K562 (cell line): ENCODE data around the gene GRM5. TPM values are rescaled to one million over a fixed set of nuclear protein-coding genes. Genes with fewer than 3 reads are reported as not detected.

ENCODE experiments used
- ATAC-seq: fragments of 200-7000 bp; cut with Tn5 transposase; 3 replicates; pipeline ENCODE4 v1.9.1; 2020; ENCODE audit warnings: moderate library complexity
- BruUV-seq: library from RNA; stranded (reverse); fragments of 400-500 nt; replicated peaks from 2 replicates; lab custom pipeline; 2021; lab: Mats Ljungman, UMichigan
- CTCF ChIA-PET: fragments of 300-600 bp; formaldehyde crosslinking; extraction: SDS; loops from one replicate; lab custom pipeline; 2021; ENCODE audit warnings: low intra/inter-chr PET ratio; lab: Yijun Ruan, JAX
- POLR2A ChIA-PET: fragments of 300-600, 350-650 bp; sonication (Branson Sonifier 250); formaldehyde crosslinking; extraction: SDS; loops from one replicate; lab custom pipeline; 2021; ENCODE audit warnings: antibody characterized with exemption, inconsistent platforms; lab: Yijun Ruan, JAX
- DNase-seq, 4 experiments: peaks; one replicate each; pipeline versions ENCODE4 v3.0.0 to v3.0.0-alpha.2; 2011 to 2018; ENCODE audit warnings: low spot score in 3 of 4, mixed read lengths in 3 of 4; ENCODE audit errors: extremely low read depth in 1 of 4
- FAIRE-seq: peaks from 2 replicates; lab custom pipeline; 2011; peaks lifted over from hg19 to GRCh38; lab: Jason Lieb, UNC
- H2AFZ ChIP-seq: 2 replicates; pipeline ENCODE4 v1.6.0; 2011; ENCODE audit warnings: low read depth, low read length, control low read depth, inconsistent platforms
- H3K27ac ChIP-seq: fragments of 200-600 bp; 3 replicates; pipeline ENCODE4 v1.8.0; 2011; ENCODE audit warnings: low read depth, mild to moderate bottlenecking, control low read depth, inconsistent platforms, low read length, moderate library complexity, mixed read lengths; ENCODE audit errors: extremely low read depth
- H3K27me3 ChIP-seq, 2 experiments: fragments of 300-600 bp in 1 of 2; 2 replicates in 1 of 2; 3 replicates in 1 of 2; pipeline versions ENCODE4 v1.6.0 to v1.8.0; 2011; ENCODE audit warnings: inconsistent platforms in 2 of 2, low read length in 2 of 2, mild to moderate bottlenecking in 1 of 2, mixed read lengths in 1 of 2, moderate library complexity in 1 of 2; ENCODE audit not compliant: control insufficient read depth in 2 of 2, insufficient read depth in 2 of 2
- H3K36me3 ChIP-seq: fragments of 300-600 bp; 3 replicates; pipeline ENCODE4 v1.8.0; 2011; ENCODE audit warnings: mild to moderate bottlenecking, low read length, inconsistent platforms; ENCODE audit not compliant: control insufficient read depth, insufficient read depth
- H3K4me1 ChIP-seq, 2 experiments: fragments of 200-600 bp in 1 of 2; replicated peaks in 1 of 2; 2 replicates in 1 of 2; 3 replicates in 1 of 2; pipeline versions ENCODE4 v1.5.1 to v1.8.0; 2011; ENCODE audit warnings: inconsistent platforms in 2 of 2, low read length in 2 of 2, mild to moderate bottlenecking in 1 of 2, mixed read lengths in 1 of 2, moderate library complexity in 1 of 2; ENCODE audit not compliant: control insufficient read depth in 2 of 2, insufficient read depth in 2 of 2
- H3K4me2 ChIP-seq: 2 replicates; pipeline ENCODE4 v1.6.1; 2011; ENCODE audit warnings: low read length, control low read depth, inconsistent platforms, mixed read lengths; ENCODE audit not compliant: insufficient read depth
- H3K4me3 ChIP-seq: fragments of 200-600 bp; sonication (generic), shearing (Covaris generic); 2 replicates; pipeline ENCODE4 v1.5.1; 2016; ENCODE audit warnings: control low read depth, inconsistent platforms
- H3K79me2 ChIP-seq: fragments of 200-600 bp; 3 replicates; pipeline ENCODE4 v1.8.0; 2011; ENCODE audit warnings: low read length, inconsistent platforms; ENCODE audit not compliant: control insufficient read depth, insufficient read depth
- H3K9ac ChIP-seq, 2 experiments: 2 replicates each; pipeline versions ENCODE4 v1.6.0 to v1.6.1; 2011; ENCODE audit warnings: low read depth in 2 of 2, low read length in 2 of 2, control low read depth in 1 of 2, inconsistent platforms in 1 of 2, mild to moderate bottlenecking in 1 of 2, mixed read lengths in 1 of 2; ENCODE audit not compliant: insufficient read depth in 1 of 2
- H3K9me1 ChIP-seq: one replicate; pipeline ENCODE4 v1.6.0; 2011; ENCODE audit warnings: inconsistent platforms, mild to moderate bottlenecking, low read length, moderate library complexity; ENCODE audit not compliant: control insufficient read depth, insufficient read depth
- H3K9me3 ChIP-seq: replicated peaks from 2 replicates; pipeline ENCODE4 v1.5.1; 2011; ENCODE audit warnings: low read depth, low read length, inconsistent platforms; ENCODE audit not compliant: control insufficient read depth, insufficient read depth
- H4K20me1 ChIP-seq: replicated peaks from 2 replicates; pipeline ENCODE4 v1.6.1; 2011; ENCODE audit warnings: low read length, inconsistent platforms, mixed read lengths; ENCODE audit not compliant: control insufficient read depth, insufficient read depth
- SREBF2 ChIP-seq: sonication (generic); formaldehyde crosslinking; IDR thresholded peaks from 2 replicates; pipeline ENCODE4 v1.4.0; 2020; ENCODE audit warnings: mild to moderate bottlenecking, missing genetic modification reagents
- TRIM24 ChIP-seq, 2 experiments: fragments of 450-650 bp; IDR thresholded peaks; 2 replicates each; pipeline ENCODE4 v1.6.1; 2016
- ZNF561 ChIP-seq: fragments of 450-650 bp; formaldehyde crosslinking; conservative IDR thresholded peaks from 2 replicates; pipeline ENCODE4 v1.4.0; 2020; ENCODE audit warnings: mild to moderate bottlenecking, moderate library complexity
- ZNF717 ChIP-seq: fragments of 250-450 bp; sonication (Bioruptor Pico); IDR thresholded peaks from 2 replicates; pipeline ENCODE4 v1.5.0; 2021
- WGBS: fragments of 100-300 bp; shearing (Covaris generic); methylation state at CpG from one replicate; pipeline ENCODE4 v1.1.6; 2016; ENCODE audit warnings: low coverage, mixed read lengths; ENCODE audit not compliant: insufficient coverage; ENCODE audit errors: missing lambda C conversion rate; 5-methylcytosine and 5-hydroxymethylcytosine counted together
- in situ Hi-C: fragments of 300-500 bp; cut with MboI; formaldehyde crosslinking; loops from 4 replicates; pipeline ENCODE4 v1.15.0; 2018; ENCODE audit warnings: inconsistent platforms, mixed read lengths
- intact Hi-C: fragments of 100-400 bp; cut with micrococcal nuclease; formaldehyde crosslinking; loops from 2 replicates; pipeline ENCODE4 v1.14.2; 2022
- polyA plus RNA-seq, 8 experiments: library from polyadenylated mRNA; depleted of rRNA in 4 of 8; stranded (reverse) in 5 of 8; unstranded in 3 of 8; fragments of >200 nt; fragmentation: Nextera tagmentation in 2 of 8; fragmentation: Illumina TruSeq in 1 of 8; extraction: Ambion mirVana in 2 of 8; extraction: Trizol in 1 of 8; gene quantifications; 2 replicates each; pipeline versions ENCODE4 v1.2.1 to v1.2.3, GENCODE V29; 2011 to 2014; ENCODE audit warnings: inconsistent platforms in 1 of 8, missing spikeins in 1 of 8
- total RNA-seq, 7 experiments: library from RNA; depleted of rRNA in 6 of 7; stranded (reverse); fragments of >200 nt in 6 of 7; fragmentation: Illumina TruSeq in 2 of 7; extraction: Trizol in 2 of 7; gene quantifications; 2 replicates each; pipeline versions ENCODE4 v1.2.1 to v1.2.3, GENCODE V29; 2011 to 2021; ENCODE audit warnings: low replicate concordance in 1 of 7
- TF ChIP-seq, protein P1 (sequence below): sonication (generic); formaldehyde crosslinking; IDR thresholded peaks from 2 replicates; pipeline ENCODE4 v1.8.1; 2023; ENCODE audit warnings: mild to moderate bottlenecking, missing genetic modification reagents

Gene GRM5
- total and polyA plus RNA-seq, 9 of the 15 experiments (the other 6 are each of a cell fraction or from before 2014, with no cell fraction given) = not detected

DNA sequence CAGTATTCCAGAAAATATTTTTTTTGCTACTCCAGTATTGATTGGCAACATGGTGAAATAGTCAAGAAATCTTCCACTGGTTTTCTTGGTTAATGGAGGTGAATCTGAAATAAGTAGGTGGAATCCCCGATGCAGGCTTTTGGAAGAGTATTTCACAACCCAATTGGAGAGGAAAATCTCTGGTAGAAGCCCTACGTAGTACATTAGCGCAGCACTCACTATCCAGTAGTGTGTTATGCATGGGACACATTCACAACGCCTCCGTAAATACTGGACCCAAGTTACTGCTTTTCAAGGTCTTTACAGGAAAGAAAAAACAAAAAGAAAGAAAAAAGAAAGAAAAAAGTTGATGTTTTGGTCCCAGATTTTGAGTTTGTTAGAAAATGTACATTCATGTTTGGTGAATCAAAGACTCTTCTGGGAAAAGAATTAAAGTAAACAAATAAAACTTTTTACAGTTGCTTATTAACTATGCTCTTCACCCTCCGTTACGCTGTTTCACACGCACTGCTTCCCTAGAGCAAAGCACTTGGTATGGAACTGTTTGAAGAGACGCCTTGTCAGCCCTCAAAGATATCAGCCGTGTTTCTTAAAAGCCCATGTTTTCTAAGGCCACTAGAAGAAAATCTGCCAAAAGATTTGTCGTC is 557.9 kb downstream of the GRM5 start:
- intact Hi-C loops (no loop called here), in situ Hi-C loops (no loop called here)
- POLR2A ChIA-PET = interaction anchor here (0.8 to 1.5 kb wide), 2 partner anchors 10 to 937 kb away, joined by 3 to 4 read pairs; no protein-coding TSS in a partner anchor
- Histone ChIP-seq H3K36me3 (no peaks in the 10 kb centered on the region), H3K4me2 (0 out of 2 replicates have a peak overlapping the region, but pooled peaks have one; percentile 13), H3K4me3 (no peak overlapping the region), H3K9me3 (no peaks in the 10 kb centered on the region), H3K79me2 (no peaks in the 10 kb centered on the region), H2AFZ (no peak overlapping the region; the same call in 1 of the 2 replicates), H3K27me3 (peaks cover 13 to 24% of the 10 kb centered on the region in 2 experiments; a peak in 4 of 5 replicates), H3K27ac (no peak overlapping the region), H3K4me1 (peaks cover 0 to 10% of the 10 kb centered on the region in 2 experiments; a peak in 2 of 5 replicates), H3K9ac (no peak overlapping the region), H4K20me1 (no peaks in the 10 kb centered on the region), H3K9me1 (no peaks in the 10 kb centered on the region)
- no peak for TF ChIP-seq ZNF561
- TF ChIP-seq ZNF717 (CRISPR knock-in tag) = no peak
- TF ChIP-seq, protein P1, sequence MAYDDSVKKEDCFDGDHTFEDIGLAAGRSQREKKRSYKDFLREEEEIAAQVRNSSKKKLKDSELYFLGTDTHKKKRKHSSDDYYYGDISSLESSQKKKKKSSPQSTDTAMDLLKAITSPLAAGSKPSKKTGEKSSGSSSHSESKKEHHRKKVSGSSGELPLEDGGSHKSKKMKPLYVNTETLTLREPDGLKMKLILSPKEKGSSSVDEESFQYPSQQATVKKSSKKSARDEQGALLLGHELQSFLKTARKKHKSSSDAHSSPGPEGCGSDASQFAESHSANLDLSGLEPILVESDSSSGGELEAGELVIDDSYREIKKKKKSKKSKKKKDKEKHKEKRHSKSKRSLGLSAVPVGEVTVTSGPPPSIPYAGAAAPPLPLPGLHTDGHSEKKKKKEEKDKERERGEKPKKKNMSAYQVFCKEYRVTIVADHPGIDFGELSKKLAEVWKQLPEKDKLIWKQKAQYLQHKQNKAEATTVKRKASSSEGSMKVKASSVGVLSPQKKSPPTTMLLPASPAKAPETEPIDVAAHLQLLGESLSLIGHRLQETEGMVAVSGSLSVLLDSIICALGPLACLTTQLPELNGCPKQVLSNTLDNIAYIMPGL (CRISPR knock-in tag) = no peak
- TF ChIP-seq TRIM24 (IDR thresholded peaks at IDR 0.05) = no peak
- TF ChIP-seq SREBF2 (CRISPR knock-in tag) = no peak
- BruUV-seq = no TSS peak
- DNase-seq (no peak), ATAC-seq (no peak), FAIRE-seq (no peak)
- 11% methylated on average over 11 of the region's 11 CpGs for WGBS
- CTCF ChIA-PET = no interaction called here
